BE2C (cell line): Measurements from ENCODE around the gene C2orf72.
"Not testable (repeated sequence)": the region's sequence is repeated elsewhere in the genome, so short reads cannot be mapped to it uniquely, and the experiment has no call there.

Experiments
- DNase-seq: peaks from one replicate; pipeline ENCODE4 v3.0.0-alpha.2; 2020
- H3K27me3 ChIP-seq: fragments of 250-450 bp; sonication (Bioruptor Pico); 2 replicates; pipeline ENCODE4 v1.5.1; 2020; ENCODE audit warnings: mild to moderate bottlenecking
- H3K36me3 ChIP-seq: fragments of 250-450 bp; sonication (Bioruptor Pico); 2 replicates; pipeline ENCODE4 v1.5.1; 2020; ENCODE audit warnings: mild to moderate bottlenecking
- H3K4me1 ChIP-seq: fragments of 250-450 bp; sonication (Bioruptor Pico); 2 replicates; pipeline ENCODE4 v1.5.1; 2020
- H3K4me3 ChIP-seq: 2 replicates; pipeline ENCODE4 v1.5.1; 2011; ENCODE audit warnings: low read depth, low read length
- H3K9me3 ChIP-seq: fragments of 250-450 bp; sonication (Bioruptor Pico); 2 replicates; pipeline ENCODE4 v1.5.1; 2020
- TF ChIP-seq, protein P1 (sequence below): IDR thresholded peaks from 2 replicates; pipeline ENCODE4 v1.5.1; 2012; ENCODE audit warnings: mild to moderate bottlenecking, low read depth, low read length

C2orf72 gene

GRCh38 chr2:231002641-231003040 lies 34.7 kb upstream of the C2orf72 start:
- Histone ChIP-seq H3K27me3 (peaks cover 26% of the 10 kb centered on the region), H3K4me1 (no peaks in the 10 kb centered on the region), H3K9me3 (no peaks in the 10 kb centered on the region), H3K36me3 (no peaks in the 10 kb centered on the region), H3K4me3 (no peak overlapping the region)
- TF ChIP-seq, protein P1, sequence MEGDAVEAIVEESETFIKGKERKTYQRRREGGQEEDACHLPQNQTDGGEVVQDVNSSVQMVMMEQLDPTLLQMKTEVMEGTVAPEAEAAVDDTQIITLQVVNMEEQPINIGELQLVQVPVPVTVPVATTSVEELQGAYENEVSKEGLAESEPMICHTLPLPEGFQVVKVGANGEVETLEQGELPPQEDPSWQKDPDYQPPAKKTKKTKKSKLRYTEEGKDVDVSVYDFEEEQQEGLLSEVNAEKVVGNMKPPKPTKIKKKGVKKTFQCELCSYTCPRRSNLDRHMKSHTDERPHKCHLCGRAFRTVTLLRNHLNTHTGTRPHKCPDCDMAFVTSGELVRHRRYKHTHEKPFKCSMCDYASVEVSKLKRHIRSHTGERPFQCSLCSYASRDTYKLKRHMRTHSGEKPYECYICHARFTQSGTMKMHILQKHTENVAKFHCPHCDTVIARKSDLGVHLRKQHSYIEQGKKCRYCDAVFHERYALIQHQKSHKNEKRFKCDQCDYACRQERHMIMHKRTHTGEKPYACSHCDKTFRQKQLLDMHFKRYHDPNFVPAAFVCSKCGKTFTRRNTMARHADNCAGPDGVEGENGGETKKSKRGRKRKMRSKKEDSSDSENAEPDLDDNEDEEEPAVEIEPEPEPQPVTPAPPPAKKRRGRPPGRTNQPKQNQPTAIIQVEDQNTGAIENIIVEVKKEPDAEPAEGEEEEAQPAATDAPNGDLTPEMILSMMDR, result no peak
- DNase-seq, result no peak

DNA sequence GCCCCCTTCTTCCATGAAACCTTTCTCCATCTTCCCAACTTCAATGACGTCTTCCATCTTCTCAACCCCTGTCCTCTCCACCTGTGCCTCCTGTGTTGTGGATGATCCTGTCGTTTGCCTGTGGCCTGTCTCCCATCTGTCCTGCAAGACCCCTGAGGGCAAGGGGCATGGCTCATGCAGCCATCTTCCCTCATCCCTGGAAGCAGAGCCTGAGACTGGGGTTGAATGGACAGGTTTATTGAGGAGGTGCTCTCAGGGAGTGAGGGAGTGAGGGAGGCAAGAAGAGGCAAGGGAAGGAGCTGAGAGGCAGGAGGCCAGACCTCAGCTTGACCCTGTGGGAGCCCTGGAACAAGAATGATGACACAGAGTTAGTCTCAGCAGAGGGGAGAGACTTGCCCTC lies 34.1 kb upstream of the C2orf72 start:
- Histone ChIP-seq H3K4me3 (no peak overlapping the region), H3K4me1 (no peaks in the 10 kb centered on the region), H3K27me3 (peaks cover 26% of the 10 kb centered on the region), H3K36me3 (no peaks in the 10 kb centered on the region), H3K9me3 (no peaks in the 10 kb centered on the region)
- TF ChIP-seq, protein P1, result no peak
- no peak for DNase-seq

GRCh38 chr2:231004930-231005329 lies 32.4 kb upstream of the C2orf72 start:
- not testable (repeated sequence) for DNase-seq, H3K36me3 ChIP-seq, H3K4me1 ChIP-seq, H3K9me3 ChIP-seq, H3K4me3 ChIP-seq
- peaks cover 18% of the 10 kb centered on the region for H3K27me3 ChIP-seq

DNA sequence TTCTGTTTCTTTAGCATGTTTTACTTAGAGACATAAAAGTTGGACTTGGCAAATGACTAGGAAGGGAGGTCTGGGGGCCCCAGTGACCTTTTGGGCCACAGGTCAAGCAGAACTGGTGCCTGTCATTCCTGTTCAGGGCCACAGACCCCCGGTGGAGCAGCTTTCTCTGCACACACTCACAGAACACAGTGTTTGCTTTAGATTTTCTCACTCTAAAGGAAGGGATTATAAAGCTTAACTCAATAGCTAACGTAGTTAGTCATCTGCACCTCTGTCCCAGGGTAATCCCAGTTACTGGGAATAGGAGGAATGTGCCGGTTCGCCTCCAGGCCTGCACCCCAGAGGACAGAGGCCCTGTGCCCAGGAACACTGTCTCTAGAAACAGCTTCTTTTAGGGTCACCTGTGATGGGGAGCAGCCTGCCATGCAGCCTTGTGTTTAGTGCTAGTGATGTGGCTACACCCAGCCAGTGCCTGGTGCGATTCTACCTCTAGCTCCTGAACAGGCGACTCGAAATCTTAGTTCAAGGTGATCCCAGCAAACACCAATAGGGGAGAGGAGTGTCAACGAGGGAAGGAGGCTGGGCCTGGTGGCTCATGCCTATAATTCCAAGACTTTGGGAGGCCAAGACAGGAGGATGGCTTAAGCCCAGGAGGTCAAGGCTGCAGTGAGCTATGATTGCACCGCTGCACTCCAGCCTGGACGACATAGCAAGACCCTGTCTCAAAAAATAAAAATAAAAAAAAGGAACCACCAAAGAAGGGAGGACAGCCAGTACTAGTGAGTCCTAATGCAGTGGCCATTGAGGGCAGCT lies 29.8 kb upstream of the C2orf72 start:
- H3K4me3 ChIP-seq, result no peak overlapping the region
- TF ChIP-seq, protein P1, result no peak
- H3K4me1 ChIP-seq, result no peaks in the 10 kb centered on the region
- 0 out of 2 replicates have a peak, but pooled peaks cover 3% of the 10 kb centered on the region for H3K27me3 ChIP-seq
- H3K9me3 ChIP-seq, result no peaks in the 10 kb centered on the region
- DNase-seq, result no peak
- H3K36me3 ChIP-seq, result no peaks in the 10 kb centered on the region

GRCh38 chr2:231008131-231008530 lies 29.2 kb upstream of the C2orf72 start:
- H3K4me1 ChIP-seq, result no peaks in the 10 kb centered on the region
- no peak overlapping the region for H3K4me3 ChIP-seq
- H3K27me3 ChIP-seq, result no peaks in the 10 kb centered on the region
- no peaks in the 10 kb centered on the region for H3K36me3 ChIP-seq
- H3K9me3 ChIP-seq, result no peaks in the 10 kb centered on the region
- DNase-seq, result no peak
- TF ChIP-seq, protein P1, result no peak

DNA sequence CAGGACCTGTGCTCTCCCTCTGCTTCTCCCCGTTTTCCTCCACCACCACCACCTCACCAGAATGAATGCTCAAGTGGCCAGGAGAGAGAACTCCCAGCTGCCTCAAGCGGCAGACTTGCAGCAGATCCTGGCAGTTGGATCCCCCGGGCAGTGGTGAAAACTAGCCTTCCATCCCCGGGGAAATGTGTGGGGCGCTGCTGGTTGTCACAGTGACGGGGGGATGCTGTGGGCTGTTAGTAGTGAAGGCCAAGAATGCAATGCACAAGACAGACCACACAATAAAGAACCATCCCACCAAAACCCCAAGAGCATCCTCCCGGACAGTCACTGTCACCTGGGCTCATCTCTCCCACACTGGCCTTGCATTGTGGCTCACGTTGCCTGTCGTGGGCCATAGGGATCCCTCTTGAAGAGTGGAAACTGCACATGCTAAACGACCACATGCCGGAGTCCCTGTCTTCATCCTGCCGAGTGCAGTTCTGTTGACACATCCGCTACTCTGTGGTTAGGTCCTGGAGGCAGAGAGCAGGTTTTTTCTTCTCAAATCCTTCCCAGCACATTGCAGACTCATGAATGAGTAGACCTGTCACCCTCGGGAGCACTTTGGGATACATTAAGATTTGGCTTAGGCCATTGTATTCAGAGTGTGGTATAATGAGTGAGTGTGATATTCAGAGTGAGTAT lies 27.9 kb upstream of the C2orf72 start:
- Histone ChIP-seq H3K4me1 (no peaks in the 10 kb centered on the region), H3K36me3 (no peaks in the 10 kb centered on the region), H3K4me3 (no peak overlapping the region), H3K9me3 (no peaks in the 10 kb centered on the region), H3K27me3 (no peaks in the 10 kb centered on the region)
- TF ChIP-seq, protein P1, result no peak
- DNase-seq, result peak; percentile 29
